Subcutaneous abdominal adipose tissue (tissue), 5 donors: ENCODE data around the gene ALDOC.

Experiments used
- H3K27ac ChIP-seq: one replicate; pipeline ENCODE4 v1.7.0; 2013; ENCODE audit warnings: low read depth, mild to moderate bottlenecking, inconsistent platforms, low read length, moderate library complexity
- H3K27me3 ChIP-seq, 5 donors: one replicate each; pipeline ENCODE4 v1.7.0; 2013; ENCODE audit warnings: low read length in 5 of 5, inconsistent platforms in 1 of 5; ENCODE audit not compliant: control insufficient read depth in 5 of 5, insufficient read depth in 4 of 5
- H3K36me3 ChIP-seq, 5 donors: one replicate each; pipeline ENCODE4 v1.7.0; 2013; ENCODE audit warnings: low read length in 5 of 5; ENCODE audit not compliant: control insufficient read depth in 5 of 5, insufficient read depth in 5 of 5
- H3K4me1 ChIP-seq, 5 donors: one replicate each; pipeline ENCODE4 v1.7.0; 2013; ENCODE audit warnings: low read length in 5 of 5, mild to moderate bottlenecking in 3 of 5, moderate library complexity in 1 of 5; ENCODE audit not compliant: control insufficient read depth in 5 of 5, insufficient read depth in 5 of 5
- H3K4me3 ChIP-seq, 5 donors: one replicate each; pipeline ENCODE4 v1.7.0; 2013; ENCODE audit warnings: low read length in 5 of 5, low read depth in 1 of 5
- H3K9ac ChIP-seq, 5 donors: one replicate each; pipeline ENCODE4 v1.7.0; 2013; ENCODE audit warnings: low read length in 5 of 5, mild to moderate bottlenecking in 4 of 5, moderate library complexity in 3 of 5
- H3K9me3 ChIP-seq, 5 donors: one replicate each; pipeline ENCODE4 v1.7.0; 2013; ENCODE audit warnings: low read length in 5 of 5; ENCODE audit not compliant: control insufficient read depth in 5 of 5
- donor health status: healthy.
- donor health status: healthy.
- donor health status: healthy.
- donor health status: healthy.
- donor health status: healthy.

Gene ALDOC

DNA sequence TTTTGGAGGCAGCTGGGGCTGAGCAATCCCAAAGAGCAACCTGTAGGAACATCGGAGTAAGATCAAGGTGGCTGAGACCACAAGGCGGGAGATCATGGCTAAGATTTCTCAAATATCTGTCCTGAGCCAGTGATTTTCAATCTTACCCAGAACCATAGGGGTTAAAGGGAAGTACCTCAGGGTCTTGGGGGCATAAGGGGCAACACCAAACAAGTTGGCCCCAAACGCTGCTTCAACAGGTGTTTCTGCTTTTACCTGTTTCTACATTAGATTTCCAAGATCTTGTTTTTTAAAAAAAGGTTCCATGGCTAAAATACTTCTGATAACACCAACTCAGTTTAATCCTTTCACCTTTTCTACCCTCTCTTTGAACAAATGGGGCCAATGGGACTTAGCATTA is 21.7 kb downstream of the ALDOC start:
- no peak overlapping the region for H3K4me3 ChIP-seq
- no peaks in the 10 kb centered on the region for H3K9me3 ChIP-seq
- H3K27ac ChIP-seq = no peak overlapping the region
- H3K9ac ChIP-seq = no peak overlapping the region
- H3K4me1 ChIP-seq = peaks cover 7 to 23% (median 22%) of the 10 kb centered on the region in 5 donors
- H3K36me3 ChIP-seq = peaks cover 9 to 65% (median 60%) of the 10 kb centered on the region in 5 donors
- no peaks in the 10 kb centered on the region for H3K27me3 ChIP-seq

DNA sequence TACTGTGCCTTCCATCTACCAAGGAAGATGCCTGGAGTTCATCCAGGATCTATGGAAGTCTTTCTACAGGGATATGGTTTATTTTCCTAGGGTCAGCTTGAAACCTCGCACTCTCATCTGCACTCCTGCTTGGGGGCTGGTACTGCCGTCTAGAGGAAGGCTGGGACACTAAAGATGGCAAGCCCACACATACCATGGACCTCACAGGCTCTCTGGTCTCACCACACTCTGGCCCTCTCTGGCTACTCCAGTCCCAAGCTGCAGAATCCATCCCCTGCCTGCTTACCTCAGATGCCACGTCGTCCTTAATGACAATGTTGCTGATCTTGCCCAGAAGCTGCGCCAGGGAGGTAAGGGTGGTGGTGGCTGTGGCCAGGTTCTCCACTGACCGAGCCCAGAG is 22.1 kb downstream of the ALDOC start:
- H3K27ac ChIP-seq = no peak overlapping the region
- H3K4me1 ChIP-seq = peaks cover 7 to 28% (median 26%) of the 10 kb centered on the region in 5 donors
- H3K27me3 ChIP-seq = no peaks in the 10 kb centered on the region
- H3K9ac ChIP-seq = no peak overlapping the region
- H3K4me3 ChIP-seq = no peak overlapping the region
- H3K36me3 ChIP-seq = peaks cover 9 to 61% (median 55%) of the 10 kb centered on the region in 5 donors
- no peaks in the 10 kb centered on the region for H3K9me3 ChIP-seq

DNA sequence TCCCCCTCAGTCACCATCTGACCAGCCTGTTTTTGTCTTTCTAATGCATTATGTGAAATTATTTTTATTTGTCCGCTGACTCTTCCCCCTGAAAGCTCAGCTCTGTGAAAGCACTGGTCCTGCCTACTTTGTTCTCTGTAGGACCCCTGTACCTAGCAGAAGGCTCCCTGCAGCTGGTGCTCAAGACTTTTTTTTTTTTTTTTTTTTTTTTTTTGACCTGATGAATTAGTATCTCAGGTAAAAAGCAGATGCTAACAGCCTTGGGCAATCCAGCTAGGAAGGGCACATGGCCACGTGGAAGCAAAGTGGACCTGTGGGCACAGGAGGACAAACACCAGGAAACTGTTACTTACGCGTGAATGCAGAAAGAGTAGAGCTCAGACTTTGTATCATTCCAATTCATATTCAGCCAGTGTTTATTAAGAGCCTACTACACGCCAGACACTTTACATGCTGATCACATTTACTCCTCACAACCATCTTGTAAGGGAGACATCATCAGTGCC is 23.6 kb downstream of the ALDOC start:
- no peak overlapping the region for H3K27ac ChIP-seq
- H3K4me3 ChIP-seq = peak overlapping the region; percentile 49 to 73 (median 73)
- H3K9ac ChIP-seq = no peak overlapping the region
- H3K27me3 ChIP-seq = no peaks in the 10 kb centered on the region
- H3K36me3 ChIP-seq = peaks cover 6 to 48% (median 48%) of the 10 kb centered on the region in 5 donors
- peaks cover 7 to 34% (median 31%) of the 10 kb centered on the region in 5 donors for H3K4me1 ChIP-seq
- no peaks in the 10 kb centered on the region for H3K9me3 ChIP-seq

DNA sequence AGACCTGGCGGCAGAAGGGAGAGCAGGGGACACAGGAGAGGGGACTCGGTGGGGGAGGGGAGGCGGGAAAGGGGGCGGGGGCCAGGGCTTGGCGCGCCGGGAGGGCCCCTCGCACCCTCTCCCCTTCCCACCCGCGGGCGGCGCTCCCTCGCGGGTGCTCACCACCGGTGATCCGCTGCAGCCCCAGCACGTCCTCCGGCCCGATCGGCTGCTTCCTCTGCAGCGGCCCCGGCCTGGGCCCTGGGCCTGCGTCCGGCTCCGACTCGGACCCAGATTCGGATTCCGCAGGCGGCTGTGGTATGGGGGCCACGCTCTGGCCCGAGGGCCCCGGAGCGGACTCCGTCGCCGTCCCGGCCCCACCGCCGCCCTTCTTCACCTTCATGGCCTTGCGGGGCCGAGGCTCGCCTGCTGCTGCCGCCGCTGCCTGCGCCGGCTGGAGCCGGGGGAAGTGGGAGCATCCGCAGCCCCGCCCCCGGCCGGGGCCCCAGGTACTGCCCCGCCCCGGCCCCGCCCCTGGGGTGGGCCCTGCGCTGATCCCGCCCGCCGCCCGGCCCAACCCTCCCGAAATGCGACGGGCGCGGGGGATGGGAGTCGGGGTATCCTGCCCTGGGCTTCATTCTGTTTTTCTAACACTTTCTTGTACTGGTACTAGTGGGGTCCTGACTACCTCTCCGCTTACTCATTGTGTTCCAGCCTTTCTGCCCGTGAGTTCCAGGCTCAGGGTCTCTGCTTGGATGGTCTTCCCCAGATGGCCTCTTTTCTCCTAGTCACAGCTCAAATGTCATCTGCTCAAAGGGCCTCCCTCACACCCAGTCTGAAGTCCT is 24.3 kb downstream of the ALDOC start, which contains the start of gene UNC119:
UNC119 (minus strand) TSS at position 449 of the 824 bp plus-strand sequence; CDS start at position 382, 67 bp downstream.
- Histone ChIP-seq H3K4me3 (peak within 1 kb of the TSS; percentile 67 to 78 (median 73)), H3K27ac (peak within 1 kb of the TSS; percentile 10), H3K9me3 (no peaks in the 10 kb centered on the region), H3K9ac (peak within 1 kb of the TSS; percentile 56 to 73 (median 67)), H3K27me3 (no peaks in the 10 kb centered on the region), H3K36me3 (peaks cover 3 to 44% (median 42%) of the 10 kb centered on the region in 5 donors), H3K4me1 (peaks cover 7 to 35% (median 31%) of the 10 kb centered on the region in 5 donors)

DNA sequence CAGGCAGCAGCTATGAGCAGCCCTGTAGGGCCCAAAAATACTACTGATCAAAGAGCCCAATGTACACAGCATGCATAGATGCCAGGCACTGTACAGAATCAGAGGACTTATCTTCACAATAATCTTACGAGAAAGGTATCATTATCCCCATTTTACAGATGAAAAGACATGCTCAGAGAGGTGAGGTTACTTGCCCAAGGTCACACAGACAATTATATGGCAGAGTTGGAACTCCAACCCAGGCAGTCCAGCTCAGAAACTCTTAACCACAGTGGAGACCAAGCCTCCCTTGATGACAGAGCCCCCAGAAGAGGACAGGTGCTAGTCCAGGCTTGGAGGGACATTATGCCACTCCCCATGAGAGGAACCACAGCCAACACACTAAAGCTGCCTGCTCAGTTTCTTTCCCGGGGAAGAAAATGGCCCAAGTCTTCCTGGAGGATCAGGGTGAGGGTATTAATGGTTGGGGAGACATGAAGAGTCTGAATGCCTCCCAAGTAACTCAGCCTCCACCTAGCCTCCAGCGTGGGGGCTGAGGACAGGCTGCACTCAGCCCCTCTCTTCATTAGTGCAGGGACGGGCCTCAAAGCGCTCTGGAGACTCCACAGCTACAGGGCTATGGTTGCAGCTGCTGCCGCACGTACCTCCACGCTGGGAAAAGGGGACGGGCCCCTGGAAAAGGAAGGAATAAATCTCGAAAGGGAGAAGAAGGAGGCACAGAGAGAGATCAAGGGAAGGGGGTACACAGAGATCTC is 25.1 kb downstream of the ALDOC start:
- Histone ChIP-seq H3K27ac (peak overlapping the region; percentile 10), H3K27me3 (no peaks in the 10 kb centered on the region), H3K9me3 (no peaks in the 10 kb centered on the region), H3K4me1 (peaks cover 7 to 35% (median 31%) of the 10 kb centered on the region in 5 donors), H3K4me3 (peak overlapping the region; percentile 67 to 78 (median 73)), H3K9ac (peak overlapping the region; percentile 35 to 68 (median 52)), H3K36me3 (peaks cover 0 to 44% (median 41%) of the 10 kb centered on the region in 5 donors)

DNA sequence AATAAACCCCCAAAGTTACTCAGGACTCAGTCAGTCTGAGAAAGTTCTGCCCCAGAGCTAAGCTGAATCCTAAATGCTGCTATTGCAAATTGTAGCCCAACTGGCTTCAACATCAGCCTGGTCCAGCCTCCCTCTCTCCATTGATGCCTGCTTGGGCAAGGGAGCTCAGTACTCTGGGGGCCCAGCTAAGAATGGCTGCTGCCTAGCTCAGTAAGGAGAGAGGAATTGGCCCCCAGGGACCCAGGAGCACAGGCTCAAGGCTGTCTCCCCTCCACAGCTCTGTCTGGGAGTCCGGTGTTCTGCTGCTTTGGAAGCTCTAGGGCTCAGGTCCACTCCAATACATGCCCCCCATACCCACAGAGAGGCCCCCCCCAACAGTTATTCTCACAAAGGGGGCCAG is 25.8 kb downstream of the ALDOC start:
- Histone ChIP-seq H3K27ac (no peak overlapping the region), H3K27me3 (no peaks in the 10 kb centered on the region), H3K9me3 (no peaks in the 10 kb centered on the region), H3K9ac (no peak overlapping the region), H3K36me3 (peaks cover 0 to 43% (median 37%) of the 10 kb centered on the region in 5 donors), H3K4me3 (no peak overlapping the region), H3K4me1 (peaks cover 7 to 35% (median 32%) of the 10 kb centered on the region in 5 donors)

DNA sequence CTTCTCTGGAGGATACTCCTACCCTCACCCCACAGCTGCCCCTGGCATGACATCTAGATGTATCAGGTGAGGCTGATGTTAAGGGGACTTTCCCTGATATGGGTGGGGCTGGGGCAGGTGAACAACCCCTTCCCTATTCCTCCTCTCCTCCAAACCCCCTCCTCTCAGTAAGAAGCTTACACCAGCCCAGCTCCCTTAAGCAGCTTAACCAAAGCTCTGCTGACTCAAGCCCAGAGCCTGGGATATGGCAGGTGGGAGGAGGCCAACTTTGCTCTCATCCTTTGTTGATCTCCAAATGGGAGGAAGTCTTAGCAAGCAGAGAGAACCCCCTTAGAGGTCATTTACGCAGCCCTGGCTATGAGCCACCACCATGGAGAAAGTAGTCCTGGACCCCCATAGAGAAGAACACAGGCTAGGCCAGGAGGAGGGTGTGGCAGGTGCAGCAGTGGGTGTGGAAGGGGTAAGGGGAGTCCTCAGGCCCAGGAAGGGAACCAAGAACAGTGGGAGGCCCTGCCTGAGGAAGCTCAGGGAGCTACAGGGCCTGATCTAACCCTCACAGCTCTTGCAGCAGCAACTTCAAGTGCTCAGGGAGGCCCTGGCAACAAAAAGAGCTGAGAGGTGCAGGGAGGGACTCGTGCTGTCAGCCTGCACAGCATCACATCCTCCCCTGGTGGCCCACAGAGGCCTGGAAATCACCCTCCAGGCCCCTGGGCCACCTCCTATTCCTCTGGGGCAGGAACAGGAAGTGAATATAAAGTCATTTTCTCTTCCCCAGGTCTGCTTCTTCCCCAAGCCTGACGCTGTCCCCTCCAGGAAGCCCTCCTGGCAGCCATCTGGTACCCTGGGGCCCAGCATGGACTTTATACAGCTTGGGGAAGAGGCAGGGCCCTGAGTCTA is 27.2 kb downstream of the ALDOC start:
- peak overlapping the region in 1 of 5 donors; percentile 50 for H3K9ac ChIP-seq

DNA sequence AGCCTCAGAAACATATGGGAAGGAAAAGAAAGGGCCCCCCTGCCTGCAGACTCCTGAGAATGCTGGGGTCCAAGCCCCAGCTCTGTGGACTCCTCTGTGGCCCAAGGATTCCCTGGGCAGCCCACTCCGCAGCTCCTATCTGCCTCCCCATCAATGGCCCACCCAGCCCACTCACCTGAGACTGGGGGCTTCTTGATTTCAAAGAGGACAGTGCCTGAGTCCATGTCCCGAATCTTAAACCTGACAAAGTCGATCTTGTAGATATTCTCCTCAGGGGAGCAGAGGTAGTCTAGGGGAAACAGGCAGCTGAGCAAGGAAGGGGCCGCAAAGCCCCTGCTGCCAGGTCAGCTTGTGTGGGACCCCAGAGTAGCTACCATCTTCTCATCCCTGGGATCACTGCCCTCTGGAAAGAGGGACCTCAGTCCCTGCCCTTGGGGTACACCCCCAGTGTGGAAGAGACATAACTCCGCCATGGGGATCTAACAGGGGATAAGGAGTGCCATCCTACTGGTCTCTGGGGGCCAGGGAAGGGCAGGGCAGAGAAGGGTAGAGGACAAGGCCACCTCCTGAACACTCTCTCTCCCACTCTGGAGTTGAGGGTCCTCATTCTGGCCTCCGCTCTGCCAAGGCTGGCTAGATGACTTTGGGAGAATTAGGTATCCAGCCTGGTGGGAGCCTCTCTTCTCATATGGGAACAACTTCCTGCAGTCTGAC is 28.1 kb downstream of the ALDOC start:
- H3K36me3 ChIP-seq = peaks cover 0 to 21% (median 15%) of the 10 kb centered on the region in 5 donors
- no peaks in the 10 kb centered on the region for H3K9me3 ChIP-seq
- no peak overlapping the region for H3K27ac ChIP-seq
- H3K4me1 ChIP-seq = peaks cover 7 to 35% (median 32%) of the 10 kb centered on the region in 5 donors
- H3K9ac ChIP-seq = no peak overlapping the region
- H3K27me3 ChIP-seq = no peaks in the 10 kb centered on the region
- no peak overlapping the region for H3K4me3 ChIP-seq

More for the DNA sequence above, 27.2 kb downstream of the ALDOC start:
- no peaks in the 10 kb centered on the region for H3K27me3 ChIP-seq
- H3K4me3 ChIP-seq = no peak overlapping the region
- peaks cover 0 to 30% (median 24%) of the 10 kb centered on the region in 5 donors for H3K36me3 ChIP-seq
- no peak overlapping the region for H3K27ac ChIP-seq
- H3K4me1 ChIP-seq = peaks cover 7 to 35% (median 32%) of the 10 kb centered on the region in 5 donors
- no peaks in the 10 kb centered on the region for H3K9me3 ChIP-seq
